GM19043 (cell line): ENCODE results near the gene PECR.
"Not testable (repeated sequence)": the region's sequence is repeated elsewhere in the genome, so short reads cannot be mapped to it uniquely, and the experiment has no call there.

ENCODE experiments used
- ATAC-seq: cut with Tn5 transposase; IDR thresholded peaks from one replicate; pipeline ENCODE4 v1.9.1; 2021; ENCODE audit warnings: low read depth; ENCODE audit not compliant: unreplicated experiment

The PECR gene

DNA sequence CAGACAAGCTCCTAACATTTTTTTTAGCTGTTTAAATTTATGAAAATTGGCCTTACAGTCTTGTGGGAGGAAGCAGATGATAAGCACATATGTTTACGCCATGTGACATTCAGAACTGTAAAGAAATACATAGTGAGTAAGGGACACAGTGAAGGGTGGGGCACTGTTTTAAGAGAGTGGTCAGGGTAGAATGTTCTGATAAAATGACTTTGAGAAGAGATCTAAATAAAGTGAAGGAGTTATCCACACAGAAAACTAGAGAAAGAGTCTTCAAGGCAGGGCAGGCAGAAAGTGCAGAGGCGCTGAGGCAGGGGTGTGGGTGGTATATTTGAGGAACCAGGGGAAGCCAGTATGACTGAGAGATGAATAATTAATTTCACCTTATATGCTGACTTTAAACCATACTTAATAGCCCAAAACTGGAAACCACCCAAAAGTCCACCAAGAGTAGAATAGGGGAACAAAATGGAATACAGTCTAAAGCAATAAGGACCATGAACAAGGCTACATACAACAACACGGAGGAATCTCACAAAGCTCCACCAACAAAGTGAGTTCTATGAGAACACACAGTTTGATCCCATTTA, 76.8 kb downstream of the PECR start:
- ATAC-seq: no peak

GRCh38 chr2:216003876-216004696, 77.5 kb downstream of the PECR start:
- no peak for ATAC-seq

DNA sequence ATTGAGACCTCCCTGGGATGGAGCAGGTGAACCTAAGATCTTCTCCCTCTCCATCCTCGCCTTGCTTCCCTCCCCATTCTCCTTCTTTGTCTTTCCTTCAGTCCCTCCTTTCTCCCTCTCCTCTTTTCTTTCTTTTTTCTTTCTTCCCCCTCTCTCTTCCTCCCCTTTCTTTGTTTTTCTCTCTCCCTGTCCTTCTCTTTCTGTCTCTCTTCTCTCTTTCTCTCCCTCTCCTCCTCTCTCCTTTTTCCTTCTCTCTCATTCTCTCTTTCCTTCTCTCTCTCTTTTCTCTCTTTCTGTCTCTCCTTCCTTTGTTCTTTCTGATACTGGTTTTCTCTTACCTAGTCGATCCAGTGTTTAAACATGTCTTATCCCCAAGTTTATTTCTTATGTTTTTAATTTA, 78.9 kb downstream of the PECR start:
- ATAC-seq: no peak

DNA sequence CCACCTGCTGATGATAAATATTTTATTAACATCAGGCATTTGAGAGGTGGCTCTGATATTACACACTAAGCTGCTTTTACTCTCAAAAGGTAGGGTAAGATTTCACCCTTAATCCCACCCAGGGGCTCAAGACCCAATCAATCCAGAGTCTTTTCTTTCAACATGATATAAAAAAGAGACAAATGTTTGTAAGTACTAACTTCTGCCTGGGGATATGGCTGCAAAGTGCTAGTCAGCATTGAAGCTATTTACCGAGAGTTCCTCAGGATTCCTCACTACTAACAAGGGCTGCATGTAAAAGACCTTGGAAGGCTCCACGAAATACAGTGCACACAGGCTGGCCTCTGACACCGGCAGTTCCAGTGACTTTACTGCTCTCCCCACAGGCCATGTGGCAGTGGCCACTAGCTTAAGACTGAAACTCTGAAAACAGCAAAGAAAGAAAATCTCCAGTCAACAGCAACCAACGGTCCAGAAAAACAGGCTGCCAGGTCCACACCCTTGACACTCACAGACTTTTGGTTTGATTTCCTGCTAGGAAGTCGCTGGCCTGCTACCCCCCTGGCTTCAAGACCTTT, 79.4 kb downstream of the PECR start:
- no peak for ATAC-seq

DNA sequence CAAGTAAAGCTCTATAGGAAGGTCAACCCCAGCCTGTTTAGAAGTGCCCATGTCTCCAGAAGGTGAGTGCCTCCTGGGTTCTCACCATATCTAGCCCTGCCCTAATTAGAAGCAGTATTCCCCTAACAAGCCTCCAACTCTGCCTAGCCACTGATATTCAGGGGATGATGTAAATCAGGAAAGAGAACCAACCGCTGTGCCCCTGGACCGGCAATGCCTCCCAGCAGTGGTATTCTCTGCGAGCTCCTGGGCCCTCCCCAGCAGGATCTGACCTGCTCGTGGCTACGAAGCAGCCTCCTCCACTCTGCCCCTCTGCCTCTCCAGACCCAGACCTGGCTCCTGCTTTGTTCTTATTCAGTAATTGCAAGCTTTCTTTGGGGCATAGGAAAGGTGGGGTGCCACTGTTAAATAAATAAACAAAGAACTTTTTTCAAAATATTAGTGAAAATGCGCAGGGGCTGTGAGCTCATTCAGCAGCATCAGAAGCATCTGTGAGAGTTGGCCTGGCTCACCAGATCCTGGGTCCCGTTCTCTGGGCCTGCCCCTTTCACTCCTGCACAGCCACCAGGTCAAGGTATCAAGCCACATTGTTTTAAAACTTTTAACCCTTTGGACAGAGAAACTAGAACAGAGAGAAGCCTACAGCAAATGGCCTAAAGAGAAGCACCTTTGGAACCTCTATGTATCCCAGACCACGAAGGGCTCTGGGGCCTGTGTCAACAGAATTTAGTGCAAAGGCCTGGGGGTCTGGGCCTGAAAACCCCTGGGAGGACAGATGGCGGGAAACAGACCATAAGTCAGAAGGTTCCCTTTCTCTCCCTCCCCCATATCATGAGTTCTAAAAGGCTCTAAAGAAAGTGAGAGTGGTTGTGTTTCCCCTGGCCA, 80.2 kb downstream of the PECR start:
- ATAC-seq: peak; percentile 20

- ATAC-seq: no peak
These were observed 83.0 kb downstream of the PECR start for GRCh38 chr2:215998636-215999035.

GRCh38 chr2:215997219-215997618, 84.4 kb downstream of the PECR start:
- ATAC-seq: no peak

DNA sequence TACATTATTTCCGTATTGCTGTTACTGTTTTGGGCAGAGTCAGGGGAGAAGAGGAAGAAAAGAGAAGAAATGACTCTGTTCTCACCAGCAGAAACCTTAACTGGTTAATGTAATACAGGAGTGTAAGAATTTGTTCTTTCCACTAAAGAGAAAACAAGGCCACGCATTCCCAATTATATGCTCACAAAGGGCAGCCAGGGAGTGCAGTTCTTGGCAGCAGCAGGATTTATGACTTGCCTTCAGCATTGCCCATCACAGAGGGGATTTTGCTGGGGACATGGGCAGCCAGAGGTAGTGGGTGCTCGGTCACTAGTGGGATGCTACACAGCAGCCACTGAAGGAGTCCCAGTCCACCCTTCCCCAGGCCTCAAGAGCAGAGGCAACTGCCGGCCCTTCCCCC, 86.7 kb downstream of the PECR start:
- no peak for ATAC-seq

DNA sequence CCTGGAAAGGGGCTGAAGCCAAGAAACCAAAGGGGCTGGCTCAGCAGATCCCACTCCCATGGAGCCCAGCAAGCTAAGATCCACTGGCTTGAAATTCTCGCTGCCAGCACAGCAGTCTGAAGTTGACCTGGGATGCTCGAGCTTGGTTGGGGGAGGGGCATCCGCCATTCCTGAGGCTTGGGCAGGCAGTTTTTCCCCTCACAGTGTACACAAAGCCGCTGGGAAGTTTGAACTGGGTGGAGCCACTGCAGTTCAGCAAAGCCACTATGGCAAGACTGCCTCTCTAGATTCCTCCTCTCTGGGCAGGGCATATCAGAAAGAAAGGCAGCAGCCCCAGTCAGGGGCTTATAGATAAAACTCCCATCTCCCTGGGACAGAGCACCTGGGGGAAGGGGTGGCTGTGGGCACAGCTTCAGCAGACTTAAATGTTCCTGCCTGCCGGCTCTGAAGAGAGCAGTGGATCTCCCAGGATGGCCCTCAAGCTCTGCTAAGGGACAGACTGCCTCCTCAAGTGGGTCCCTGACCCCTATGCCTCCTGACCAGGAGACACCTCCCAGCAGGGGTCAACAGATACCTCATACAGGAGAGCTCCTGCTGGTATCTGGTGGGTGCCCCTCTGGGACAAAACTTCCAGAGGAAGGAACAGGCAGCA, 92.9 kb downstream of the PECR start:
- not testable (repeated sequence) for ATAC-seq
